ENCODE data around the gene CACNA2D3. TPM values are rescaled to one million over a fixed set of nuclear protein-coding genes. Genes with fewer than 3 reads are reported as not detected.

CACNA2D3 gene
- polyA plus RNA-seq, 3 donors = 8.3 to 21.5 (median 10.4) TPM

- Mint-ChIP-seq H3K4me3 (no peak overlapping the region), H3K27me3 (ENCODE audit: low read depth in 3 of 3) (no peaks in the 10 kb centered on the region), H3K27ac (no peak overlapping the region), H3K36me3 (no peaks in the 10 kb centered on the region), H3K9me3 (peaks cover 0 to 3% (median 0%) of the 10 kb centered on the region in 7 donors), H3K4me1 (no peaks in the 10 kb centered on the region)
- no peak overlapping the region for H3K27ac ChIP-seq (ENCODE audit: low read depth in 1 of 2, low read length in 2 of 2)
- no peaks in the 10 kb centered on the region for H3K36me3 ChIP-seq (replicated peaks in 1 of 2; ENCODE audit: control insufficient read depth in 1 of 2, insufficient read depth in 2 of 2, low read length in 2 of 2)
- no peaks in the 10 kb centered on the region for H3K27me3 ChIP-seq (ENCODE audit: control insufficient read depth in 2 of 2, insufficient read depth in 2 of 2, low read length in 2 of 2)
- H3K4me1 ChIP-seq (ENCODE audit: control insufficient read depth in 1 of 2, insufficient read depth in 2 of 2, low read length in 2 of 2) = no peaks in the 10 kb centered on the region
- H2AFZ ChIP-seq (ENCODE audit: insufficient read depth, low read depth, low read length, poor library complexity, severe bottlenecking) = no peak overlapping the region
- H3K4me2 ChIP-seq (replicated peaks; ENCODE audit: extremely low read depth, low read length, poor library complexity, severe bottlenecking) = no peak overlapping the region
- no peak overlapping the region for H3K9ac ChIP-seq (ENCODE audit: insufficient read depth, low read length, poor library complexity, severe bottlenecking)
- DNase-seq = no peak
- intact Hi-C loops (cut with micrococcal nuclease) = no loop called here
- TF ChIP-seq CTCF (IDR thresholded peaks at IDR 0.05) = no peak
- H3K4me3 ChIP-seq (replicated peaks in 1 of 3; ENCODE audit: low read depth in 2 of 3, low read length in 3 of 3) = no peak overlapping the region
- WGBS (ENCODE audit: insufficient coverage) = no CpG with 5 or more reads among the region's 1 CpG
- no peaks in the 10 kb centered on the region for H4K20me1 ChIP-seq (ENCODE audit: insufficient read depth, low read length)
- no peaks in the 10 kb centered on the region for H3K79me2 ChIP-seq (ENCODE audit: insufficient read depth, low read length)
- peaks cover 0 to 3% of the 10 kb centered on the region in 2 donors for H3K9me3 ChIP-seq (replicated peaks in 1 of 2; ENCODE audit: control insufficient read depth in 1 of 2, insufficient read depth in 1 of 2, low read length in 2 of 2)
Measured at GRCh38 chr3:54214845-54215244, 92.5 kb downstream of the CACNA2D3 start.

- H3K4me1 Mint-ChIP-seq = no peaks in the 10 kb centered on the region
- H3K27me3 ChIP-seq (ENCODE audit: control insufficient read depth in 2 of 2, insufficient read depth in 2 of 2, low read length in 2 of 2) = no peaks in the 10 kb centered on the region
- TF ChIP-seq CTCF (IDR thresholded peaks at IDR 0.05) = no peak
- H3K4me3 Mint-ChIP-seq = no peak overlapping the region
- H3K79me2 ChIP-seq (ENCODE audit: insufficient read depth, low read length) = no peaks in the 10 kb centered on the region
- H3K27ac ChIP-seq (ENCODE audit: low read depth in 1 of 2, low read length in 2 of 2) = no peak overlapping the region
- H2AFZ ChIP-seq (ENCODE audit: insufficient read depth, low read depth, low read length, poor library complexity, severe bottlenecking) = no peak overlapping the region
- no peak overlapping the region for H3K9ac ChIP-seq (ENCODE audit: insufficient read depth, low read length, poor library complexity, severe bottlenecking)
- H4K20me1 ChIP-seq (ENCODE audit: insufficient read depth, low read length) = no peaks in the 10 kb centered on the region
- no peak for DNase-seq
- H3K36me3 ChIP-seq (replicated peaks in 1 of 2; ENCODE audit: control insufficient read depth in 1 of 2, insufficient read depth in 2 of 2, low read length in 2 of 2) = no peaks in the 10 kb centered on the region
- intact Hi-C loops (cut with micrococcal nuclease) = no loop called here
- no peaks in the 10 kb centered on the region for H3K36me3 Mint-ChIP-seq
- H3K9me3 ChIP-seq (replicated peaks in 1 of 2; ENCODE audit: control insufficient read depth in 1 of 2, insufficient read depth in 1 of 2, low read length in 2 of 2) = peaks cover 0 to 3% of the 10 kb centered on the region in 2 donors
- no CpG with 5 or more reads among the region's 5 CpGs for WGBS (ENCODE audit: insufficient coverage)
- H3K27ac Mint-ChIP-seq = no peak overlapping the region
- no peaks in the 10 kb centered on the region for H3K4me1 ChIP-seq (ENCODE audit: control insufficient read depth in 1 of 2, insufficient read depth in 2 of 2, low read length in 2 of 2)
- no peak overlapping the region for H3K4me2 ChIP-seq (replicated peaks; ENCODE audit: extremely low read depth, low read length, poor library complexity, severe bottlenecking)
- no peak overlapping the region for H3K4me3 ChIP-seq (replicated peaks in 1 of 3; ENCODE audit: low read depth in 2 of 3, low read length in 3 of 3)
- H3K9me3 Mint-ChIP-seq = peaks cover 0 to 3% (median 0%) of the 10 kb centered on the region in 7 donors
- no peaks in the 10 kb centered on the region for H3K27me3 Mint-ChIP-seq (ENCODE audit: low read depth in 3 of 3)
Measured at GRCh38 chr3:54215521-54215920, 93.2 kb downstream of the CACNA2D3 start.

All from CD14-positive monocyte (primary cell).